NCI-H1436 (cell line): ENCODE data around the gene CSNK1E.

Experiments
- DNase-seq: peaks from one replicate; lab custom pipeline; 2025; lab: John Stamatoyannopoulos, UW

CSNK1E gene

DNA sequence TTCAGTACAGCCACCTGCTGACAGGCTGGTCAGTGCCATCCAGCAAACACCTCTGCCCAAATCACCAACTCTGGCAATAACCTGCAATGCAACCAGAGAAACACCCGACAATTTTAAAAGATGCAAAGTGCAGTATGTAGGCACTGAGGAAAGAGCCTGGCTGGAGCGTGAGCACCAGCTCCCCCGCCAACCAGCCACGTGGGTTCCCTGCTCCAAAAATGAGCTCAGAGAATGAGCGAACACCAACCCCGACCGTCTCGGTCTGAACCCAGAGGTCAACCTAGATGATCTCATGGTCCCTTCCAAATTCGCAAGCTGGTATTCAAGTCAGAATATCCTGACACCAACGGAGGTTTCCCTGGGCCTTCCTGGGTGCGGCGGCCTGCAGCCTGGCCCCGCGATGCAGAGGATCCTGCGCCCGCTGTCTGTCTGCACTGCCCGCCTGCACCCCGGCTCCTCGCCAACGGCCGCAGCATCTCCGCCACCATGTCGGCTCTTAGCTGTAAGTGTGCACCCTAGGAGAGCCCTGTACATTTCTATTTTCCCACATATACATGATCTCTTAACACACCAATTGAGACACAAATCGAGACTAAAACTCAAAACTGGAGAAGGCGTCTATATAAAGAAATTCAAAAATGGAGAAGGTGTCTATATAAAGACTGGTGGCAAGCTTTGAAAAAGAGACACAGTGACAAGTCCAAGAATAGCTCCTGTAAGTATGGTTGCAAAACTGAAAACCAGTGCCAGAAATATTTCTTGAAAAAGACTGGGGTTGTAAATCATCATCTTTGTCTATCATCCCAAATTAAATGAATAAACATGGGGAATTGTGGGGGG lies 67.2 kb downstream of the CSNK1E start:
- no peak for DNase-seq

DNA sequence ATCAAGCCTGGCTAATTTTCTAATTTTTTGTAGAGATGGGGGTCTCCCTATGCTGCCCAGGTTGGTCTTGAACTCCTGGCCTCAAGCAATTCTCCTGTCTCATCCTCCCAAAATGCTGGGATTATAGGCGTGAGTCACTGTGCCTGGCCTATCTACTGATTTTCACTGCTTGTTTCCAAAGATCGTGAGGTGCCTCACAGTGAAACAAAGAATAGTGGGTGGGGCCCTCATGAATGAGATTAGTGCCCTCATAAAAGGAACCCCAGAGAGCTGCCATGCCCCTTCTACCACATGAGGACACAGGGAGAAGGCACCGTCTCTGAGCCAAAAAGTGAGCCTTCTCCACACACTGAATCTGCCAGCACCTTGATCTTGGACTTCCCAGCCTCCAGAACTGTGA lies 67.9 kb downstream of the CSNK1E start:
- no peak for DNase-seq

GRCh38 chr22:38248280-38248679 lies 69.0 kb downstream of the CSNK1E start:
- DNase-seq: no peak

DNA sequence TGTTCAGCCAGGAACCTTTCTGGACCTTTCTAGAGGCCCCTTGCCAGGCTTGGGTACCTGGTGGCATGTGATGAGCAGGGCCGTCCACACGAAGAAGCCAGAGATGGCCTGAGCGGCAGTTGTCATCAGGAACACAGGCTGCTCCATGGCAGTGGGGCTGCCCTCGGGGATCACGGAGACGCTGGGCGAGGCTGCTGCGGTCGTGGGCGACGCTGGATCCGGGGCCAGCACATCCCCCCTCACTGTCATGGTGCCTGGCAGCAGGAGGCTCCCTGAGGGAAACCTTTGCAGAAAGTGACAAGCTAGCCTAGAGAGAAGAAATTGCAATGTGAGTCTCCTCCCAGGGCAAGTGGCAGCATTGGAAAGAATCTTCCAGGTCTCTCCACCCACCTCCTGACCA lies 69.5 kb downstream of the CSNK1E start:
- DNase-seq: no peak

DNA sequence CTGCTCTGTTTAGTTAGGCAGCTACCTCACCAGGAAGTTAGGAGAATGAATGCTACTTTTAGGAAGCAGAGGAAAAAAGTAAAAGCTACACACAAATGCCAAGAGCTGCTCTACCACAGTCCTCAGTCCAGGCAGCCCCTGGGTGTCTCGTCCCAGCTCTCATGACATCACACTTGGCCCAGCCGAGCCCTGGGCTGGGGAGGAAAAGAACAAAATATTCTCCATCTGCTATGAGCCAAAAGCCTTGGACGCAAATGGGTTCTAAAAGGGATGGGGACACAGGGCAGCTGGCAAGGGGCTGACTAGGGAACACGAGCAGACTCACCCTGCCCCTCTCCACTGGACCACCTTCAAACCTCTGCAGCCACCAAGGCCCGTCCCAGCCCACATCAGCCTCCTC lies 70.5 kb downstream of the CSNK1E start:
- DNase-seq: no peak

- DNase-seq: no peak
Observed at GRCh38 chr22:38246046-38246658, 71.1 kb downstream of the CSNK1E start.

DNA sequence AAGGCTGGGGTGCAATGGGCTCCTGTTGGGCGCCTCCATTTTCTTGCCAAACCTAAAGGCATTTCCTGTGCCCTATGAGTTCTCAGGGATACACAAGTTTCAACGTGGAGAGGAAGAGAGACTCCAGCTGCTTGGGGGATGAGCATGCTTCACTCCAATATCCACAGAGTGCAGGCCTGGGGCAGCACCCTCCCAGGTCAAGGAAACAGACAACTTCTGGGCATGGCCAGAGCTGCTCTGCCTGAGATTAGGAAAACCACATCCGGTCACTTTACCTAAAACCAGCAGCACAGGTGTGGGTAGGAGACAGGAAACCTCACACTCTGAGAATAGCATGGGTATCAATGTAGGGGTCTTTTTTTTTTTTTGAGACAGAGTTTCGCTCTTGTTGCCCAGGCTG lies 73.1 kb downstream of the CSNK1E start:
- no peak for DNase-seq

GRCh38 chr22:38243007-38243765 lies 74.0 kb downstream of the CSNK1E start:
- peak; percentile 62 for DNase-seq

DNA sequence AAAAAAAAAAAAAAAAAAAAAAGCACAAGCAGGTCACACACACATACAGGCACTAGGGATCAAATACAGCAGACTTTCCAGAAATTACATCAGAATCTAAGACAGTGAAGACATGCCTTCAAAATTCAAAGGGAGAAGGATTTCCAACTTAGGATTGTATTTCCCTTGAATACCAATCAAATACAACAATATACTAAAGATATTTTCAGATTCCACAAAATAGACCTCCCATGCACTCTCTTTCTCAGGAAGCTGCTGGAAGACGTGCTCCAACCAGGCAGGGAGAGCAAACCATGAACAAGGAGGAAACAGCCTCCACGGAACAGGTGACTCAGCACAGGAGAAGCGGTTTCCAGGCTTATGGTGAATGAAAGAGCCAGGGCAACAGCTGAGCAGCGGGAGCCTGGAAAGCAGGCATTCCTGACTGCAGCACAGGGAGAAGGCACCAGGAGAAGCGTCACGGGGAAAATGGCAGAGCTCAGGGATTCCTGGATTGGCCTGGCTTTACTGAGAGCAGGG lies 76.4 kb downstream of the CSNK1E start:
- DNase-seq: no peak
